ENCODE measurements around the gene TCF12. TPM values are rescaled to one million over a fixed set of nuclear protein-coding genes. Genes with fewer than 3 reads are reported as not detected.

Gene TCF12
- polyA plus RNA-seq, 1 donor (not counting 4 experiments of a cell fraction or from before 2014, with no cell fraction given), result 48.3 TPM

DNA sequence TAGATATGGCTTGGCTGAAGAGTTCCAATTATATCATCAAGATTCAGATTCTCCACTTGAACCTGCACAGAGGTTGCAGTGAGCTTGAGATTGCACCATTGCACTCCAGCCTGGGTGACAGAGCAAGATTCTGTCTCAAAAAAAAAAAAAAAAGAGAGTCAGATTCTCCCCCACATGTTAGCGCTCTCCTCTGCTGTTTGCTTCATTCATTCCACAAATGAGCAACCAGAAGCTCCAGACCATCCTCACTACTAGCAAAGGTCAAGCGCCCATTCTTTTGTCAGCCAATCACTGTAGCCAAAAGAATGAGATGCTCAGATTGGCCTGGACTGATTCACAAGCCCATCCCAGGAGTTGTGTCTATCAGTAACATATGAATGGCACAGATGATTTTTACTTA is 28.4 kb upstream of the TCF12 start:
- DNase-seq (ENCODE audit: low read depth, low spot score) (no peak), FAIRE-seq (no peak)
- H3K9me1 ChIP-seq (ENCODE audit: control insufficient read depth, extremely low read depth, insufficient read depth, low read length), result no peaks in the 10 kb centered on the region
- no peak overlapping the region for H3K4me2 ChIP-seq (ENCODE audit: control insufficient read depth, extremely low read depth, insufficient read depth, low read depth, low read length)
- H2AFZ ChIP-seq (ENCODE audit: control insufficient read depth, low read length), result no peak overlapping the region
- no peak for TF ChIP-seq EZH2 (IDR thresholded peaks at IDR 0.05; ENCODE audit: low read length)
- TF ChIP-seq, protein P1, sequence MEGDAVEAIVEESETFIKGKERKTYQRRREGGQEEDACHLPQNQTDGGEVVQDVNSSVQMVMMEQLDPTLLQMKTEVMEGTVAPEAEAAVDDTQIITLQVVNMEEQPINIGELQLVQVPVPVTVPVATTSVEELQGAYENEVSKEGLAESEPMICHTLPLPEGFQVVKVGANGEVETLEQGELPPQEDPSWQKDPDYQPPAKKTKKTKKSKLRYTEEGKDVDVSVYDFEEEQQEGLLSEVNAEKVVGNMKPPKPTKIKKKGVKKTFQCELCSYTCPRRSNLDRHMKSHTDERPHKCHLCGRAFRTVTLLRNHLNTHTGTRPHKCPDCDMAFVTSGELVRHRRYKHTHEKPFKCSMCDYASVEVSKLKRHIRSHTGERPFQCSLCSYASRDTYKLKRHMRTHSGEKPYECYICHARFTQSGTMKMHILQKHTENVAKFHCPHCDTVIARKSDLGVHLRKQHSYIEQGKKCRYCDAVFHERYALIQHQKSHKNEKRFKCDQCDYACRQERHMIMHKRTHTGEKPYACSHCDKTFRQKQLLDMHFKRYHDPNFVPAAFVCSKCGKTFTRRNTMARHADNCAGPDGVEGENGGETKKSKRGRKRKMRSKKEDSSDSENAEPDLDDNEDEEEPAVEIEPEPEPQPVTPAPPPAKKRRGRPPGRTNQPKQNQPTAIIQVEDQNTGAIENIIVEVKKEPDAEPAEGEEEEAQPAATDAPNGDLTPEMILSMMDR (optimal IDR thresholded peaks at IDR 0.05 in 1 of 3, IDR thresholded peaks at IDR 0.05 in 1 of 3, conservative IDR thresholded peaks at IDR 0.05 in 1 of 3; ENCODE audit: extremely low read depth in 1 of 3, insufficient read depth in 2 of 3, low read length in 3 of 3), result no peak
- H3K4me3 ChIP-seq (ENCODE audit: control insufficient read depth in 2 of 3, extremely low read depth in 1 of 3, insufficient read depth in 2 of 3, low read depth in 1 of 3, low read length in 3 of 3), result no peak overlapping the region
- dilution Hi-C loops (cut with MboI; ENCODE audit: extremely low pct_ligation_motif_present, low sequenced_read_pairs), result no loop called here
- H3K79me2 ChIP-seq (ENCODE audit: control insufficient read depth, insufficient read depth, low read length), result no peaks in the 10 kb centered on the region
- no peak overlapping the region for H3K27ac ChIP-seq (ENCODE audit: control insufficient read depth, insufficient read depth, low read length)
- H3K27me3 ChIP-seq (ENCODE audit: control insufficient read depth, extremely low read depth, insufficient read depth, low read length), result no peaks in the 10 kb centered on the region
- H3K36me3 ChIP-seq (ENCODE audit: control insufficient read depth in 2 of 2, extremely low read depth in 1 of 2, insufficient read depth in 2 of 2, low read length in 2 of 2), result no peaks in the 10 kb centered on the region
- H4K20me1 ChIP-seq (ENCODE audit: control insufficient read depth, extremely low read depth, insufficient read depth, low read length), result no peaks in the 10 kb centered on the region
- H3K9me3 ChIP-seq (ENCODE audit: control insufficient read depth, low read depth, low read length), result no peaks in the 10 kb centered on the region
- H3K4me1 ChIP-seq (ENCODE audit: control insufficient read depth, extremely low read depth, insufficient read depth, low read length), result peaks cover 15% of the 10 kb centered on the region
- H3K9ac ChIP-seq (ENCODE audit: control insufficient read depth, extremely low read depth, insufficient read depth, low read length), result no peak overlapping the region

DNA sequence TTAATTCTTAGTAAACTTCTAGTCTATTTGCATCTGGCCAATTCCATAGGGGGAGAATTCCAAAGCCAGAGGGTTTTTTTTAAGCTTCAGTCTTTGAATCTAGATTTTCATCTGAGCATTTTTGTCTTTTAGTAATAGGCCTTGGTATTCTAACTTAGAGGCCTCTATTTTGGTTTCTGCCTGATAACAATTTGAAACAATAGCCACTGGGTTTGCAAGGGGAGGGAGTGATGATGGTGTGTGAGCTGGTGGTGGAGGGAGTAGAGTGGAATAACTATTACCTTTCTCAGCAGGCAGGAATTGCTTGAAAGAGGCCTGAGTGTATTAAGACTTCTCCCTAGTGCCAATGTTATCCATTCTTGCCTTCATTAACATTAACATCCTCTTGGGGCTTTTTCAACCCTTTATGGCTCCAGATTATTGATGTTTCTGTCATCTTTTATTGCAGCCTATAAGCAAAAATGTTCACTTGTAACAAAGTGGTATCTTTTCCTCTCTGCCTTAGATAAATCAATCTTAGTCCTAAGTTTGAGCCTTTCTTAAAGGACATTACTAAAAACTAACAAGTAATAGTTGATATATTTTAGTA is 26.5 kb upstream of the TCF12 start:
- Histone ChIP-seq H3K36me3 (ENCODE audit: control insufficient read depth in 2 of 2, extremely low read depth in 1 of 2, insufficient read depth in 2 of 2, low read length in 2 of 2) (no peaks in the 10 kb centered on the region), H3K79me2 (ENCODE audit: control insufficient read depth, insufficient read depth, low read length) (no peaks in the 10 kb centered on the region), H3K4me2 (ENCODE audit: control insufficient read depth, extremely low read depth, insufficient read depth, low read depth, low read length) (no peak overlapping the region), H4K20me1 (ENCODE audit: control insufficient read depth, extremely low read depth, insufficient read depth, low read length) (no peaks in the 10 kb centered on the region), H3K27me3 (ENCODE audit: control insufficient read depth, extremely low read depth, insufficient read depth, low read length) (no peaks in the 10 kb centered on the region), H2AFZ (ENCODE audit: control insufficient read depth, low read length) (no peak overlapping the region), H3K9ac (ENCODE audit: control insufficient read depth, extremely low read depth, insufficient read depth, low read length) (no peak overlapping the region), H3K9me3 (ENCODE audit: control insufficient read depth, low read depth, low read length) (no peaks in the 10 kb centered on the region), H3K4me3 (ENCODE audit: control insufficient read depth in 2 of 3, extremely low read depth in 1 of 3, insufficient read depth in 2 of 3, low read depth in 1 of 3, low read length in 3 of 3) (no peak overlapping the region), H3K4me1 (ENCODE audit: control insufficient read depth, extremely low read depth, insufficient read depth, low read length) (peaks cover 10% of the 10 kb centered on the region), H3K27ac (ENCODE audit: control insufficient read depth, insufficient read depth, low read length) (no peak overlapping the region), H3K9me1 (ENCODE audit: control insufficient read depth, extremely low read depth, insufficient read depth, low read length) (no peaks in the 10 kb centered on the region)
- TF ChIP-seq EZH2 (IDR thresholded peaks at IDR 0.05; ENCODE audit: low read length), result no peak
- TF ChIP-seq, protein P1 (optimal IDR thresholded peaks at IDR 0.05 in 1 of 3, IDR thresholded peaks at IDR 0.05 in 1 of 3, conservative IDR thresholded peaks at IDR 0.05 in 1 of 3; ENCODE audit: extremely low read depth in 1 of 3, insufficient read depth in 2 of 3, low read length in 3 of 3), result no peak
- dilution Hi-C loops (cut with MboI; ENCODE audit: extremely low pct_ligation_motif_present, low sequenced_read_pairs), result no loop called here
- DNase-seq (ENCODE audit: low read depth, low spot score) (no peak), FAIRE-seq (no peak)

Measured in keratinocyte (primary cell).